Mucosa of descending colon (tissue), 3 donors: Measurements from ENCODE around the gene PARP12. TPM values are rescaled to one million over a fixed set of nuclear protein-coding genes. Genes with fewer than 3 reads are reported as not detected.

ENCODE experiments used
- ATAC-seq: fragments of 200-7000 bp; cut with Tn5 transposase; one replicate; pipeline ENCODE4 v1.9.1; 2020; ENCODE audit warnings: mild to moderate bottlenecking, moderate library complexity
- DNase-seq, 3 donors: peaks; one replicate each; pipeline ENCODE4 v3.0.0-alpha.2; 2020
- H3K36me3 ChIP-seq: fragments of 200-600 bp; one replicate; pipeline ENCODE4 v1.8.0; 2021; ENCODE audit warnings: low read depth, mild to moderate bottlenecking
- H3K4me1 ChIP-seq: fragments of 200-600 bp; one replicate; pipeline ENCODE4 v1.8.0; 2021; ENCODE audit warnings: low read depth, mild to moderate bottlenecking
- H3K4me3 ChIP-seq: fragments of 200-600 bp; one replicate; pipeline ENCODE4 v1.8.0; 2021; ENCODE audit warnings: mild to moderate bottlenecking
- H3K9me3 ChIP-seq: fragments of 200-600 bp; one replicate; pipeline ENCODE4 v1.8.0; 2021; ENCODE audit warnings: mild to moderate bottlenecking
- CTCF ChIP-seq: fragments of 200-600 bp; IDR thresholded peaks from one replicate; pipeline ENCODE4 v1.8.0; 2022; ENCODE audit warnings: antibody characterized with exemption, mild to moderate bottlenecking
- intact Hi-C, 2 donors: fragments of 100-400 bp; cut with DNase I in 1 of 2; cut with micrococcal nuclease in 1 of 2; formaldehyde crosslinking; loops; one replicate each; pipeline versions ENCODE4 v1.11.0 to v1.11.1; 2022; cut with DNase I, micrococcal nuclease
- total RNA-seq, 3 donors: library from RNA; stranded (reverse); fragmentation: NEBNext Ultra II Directional in 2 of 3; extraction: Animal tissue kit (Norgen Biotek cat#: 25700) in 2 of 3; gene quantifications; one replicate each; pipeline versions ENCODE4 v1.2.1 to v1.2.4, GENCODE V29; 2021 to 2023
- donor health status: DM: no; HTN: no; CAD: no; lungs with moderate emphysema.
- donor health status: DM: no; HTN: no; CAD: no.
- donor health status: DM: no; HTN: yes; CAD: no.

PARP12 gene
- total RNA-seq, 3 donors from 2014 or later = 55.7 to 77.0 (median 61.8) TPM

- peak in 1 of 3 donors; percentile 60 for DNase-seq
- H3K36me3 ChIP-seq = no peaks in the 10 kb centered on the region
- intact Hi-C loops = no loop called here
- no peak for TF ChIP-seq CTCF
- H3K9me3 ChIP-seq = no peaks in the 10 kb centered on the region
- peak; percentile 34 for ATAC-seq
- peaks cover 9% of the 10 kb centered on the region for H3K4me1 ChIP-seq
- no peak overlapping the region for H3K4me3 ChIP-seq
These were observed 22.2 kb upstream of the PARP12 start for GRCh38 chr7:140084972-140085371.

DNA sequence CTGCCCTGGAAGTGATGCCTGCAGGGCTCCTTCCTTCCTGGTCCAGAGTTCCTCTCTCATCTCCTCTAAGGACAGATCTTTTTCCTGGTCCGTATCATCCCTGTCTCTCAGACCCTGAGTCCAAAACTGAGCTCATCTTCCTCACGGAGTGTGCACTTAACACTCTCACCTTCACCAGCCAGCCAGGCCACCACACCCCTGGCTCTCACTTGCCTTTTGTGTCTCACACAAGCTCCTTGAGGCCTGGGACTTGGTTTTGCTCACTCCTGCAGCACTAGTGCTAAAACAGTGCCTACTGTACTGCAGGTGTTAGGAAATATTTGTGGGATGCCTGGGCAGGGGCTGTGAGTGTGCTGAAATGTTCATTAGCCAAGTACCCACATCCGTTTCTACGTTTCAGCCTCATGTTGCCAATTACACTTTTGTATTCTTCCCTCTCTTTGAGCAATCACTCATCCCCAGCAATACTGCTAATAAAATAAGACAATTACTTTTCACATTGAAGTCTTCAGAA lies 21.4 kb upstream of the PARP12 start:
- H3K36me3 ChIP-seq = no peaks in the 10 kb centered on the region
- TF ChIP-seq CTCF = no peak

GRCh38 chr7:140082770-140083169 lies 20.0 kb upstream of the PARP12 start:
- no peaks in the 10 kb centered on the region for H3K9me3 ChIP-seq
- H3K4me1 ChIP-seq = peaks cover 12% of the 10 kb centered on the region
- H3K36me3 ChIP-seq = no peaks in the 10 kb centered on the region
- ATAC-seq = no peak
- intact Hi-C loops = no loop called here
- DNase-seq = no peak
- TF ChIP-seq CTCF = no peak
- H3K4me3 ChIP-seq = no peak overlapping the region

More for the DNA sequence above, 21.4 kb upstream of the PARP12 start:
- Histone ChIP-seq H3K4me1 (peaks cover 12% of the 10 kb centered on the region), H3K9me3 (no peaks in the 10 kb centered on the region), H3K4me3 (no peak overlapping the region)
- peak; percentile 33 for ATAC-seq
- DNase-seq = no peak
- intact Hi-C loops = no loop called here

GRCh38 chr7:140081774-140082425 lies 19.1 kb upstream of the PARP12 start:
- DNase-seq (no peak), ATAC-seq (no peak)
- Histone ChIP-seq H3K36me3 (no peaks in the 10 kb centered on the region), H3K4me1 (peaks cover 12% of the 10 kb centered on the region), H3K4me3 (no peak overlapping the region), H3K9me3 (no peaks in the 10 kb centered on the region)
- TF ChIP-seq CTCF = no peak
- intact Hi-C loops = no loop called here

- intact Hi-C loops = no loop called here
- Histone ChIP-seq H3K9me3 (no peaks in the 10 kb centered on the region), H3K4me3 (no peak overlapping the region), H3K36me3 (no peaks in the 10 kb centered on the region), H3K4me1 (peaks cover 12% of the 10 kb centered on the region)
- DNase-seq = no peak
- no peak for TF ChIP-seq CTCF
- peak; percentile 45 for ATAC-seq
These were observed 18.2 kb upstream of the PARP12 start for GRCh38 chr7:140080919-140081318.
